H7 (cell line): ENCODE data around the gene SLC38A3. TPM values are rescaled to one million over a fixed set of nuclear protein-coding genes. Genes with fewer than 3 reads are reported as not detected.

Experiments
- DNase-seq: peaks from one replicate; pipeline ENCODE4 v3.0.0; 2012
- H3K27me3 ChIP-seq: 2 replicates; pipeline ENCODE4 v1.6.0; 2011; ENCODE audit warnings: mild to moderate bottlenecking, low read length; ENCODE audit not compliant: control insufficient read depth, insufficient read depth
- H3K36me3 ChIP-seq: replicated peaks from 2 replicates; pipeline ENCODE4 v1.5.1; 2011; ENCODE audit warnings: low read length; ENCODE audit not compliant: control insufficient read depth, insufficient read depth
- H3K4me3 ChIP-seq: 2 replicates; pipeline ENCODE4 v1.5.1; 2011; ENCODE audit warnings: low read depth, mild to moderate bottlenecking, control low read depth, low read length, moderate library complexity; ENCODE audit not compliant: insufficient read depth
- total RNA-seq: library from RNA; depleted of rRNA; stranded (reverse); fragments of >200 nt; shearing (Covaris generic); gene quantifications from 2 replicates; pipeline ENCODE4 v1.2.3, GENCODE V29; 2014

The SLC38A3 gene
- total RNA-seq, 1 experiment from 2014 or later = 0.21 TPM

- no peak for DNase-seq
- H3K36me3 ChIP-seq = peaks cover 23% of the 10 kb centered on the region
- H3K27me3 ChIP-seq = no peaks in the 10 kb centered on the region
- no peak overlapping the region for H3K4me3 ChIP-seq
Observed at GRCh38 chr3:50174947-50175524, 30.0 kb upstream of the SLC38A3 start.

GRCh38 chr3:50177346-50177745 lies 27.7 kb upstream of the SLC38A3 start:
- H3K36me3 ChIP-seq = peaks cover 27% of the 10 kb centered on the region
- no peak overlapping the region for H3K4me3 ChIP-seq
- no peak for DNase-seq
- no peaks in the 10 kb centered on the region for H3K27me3 ChIP-seq

- Histone ChIP-seq H3K27me3 (no peaks in the 10 kb centered on the region), H3K36me3 (peaks cover 29% of the 10 kb centered on the region), H3K4me3 (no peak overlapping the region)
- no peak for DNase-seq
Observed at GRCh38 chr3:50179710-50180109, 25.4 kb upstream of the SLC38A3 start.

GRCh38 chr3:50181985-50182384 lies 23.1 kb upstream of the SLC38A3 start:
- no peak overlapping the region for H3K4me3 ChIP-seq
- DNase-seq = no peak
- H3K27me3 ChIP-seq = no peaks in the 10 kb centered on the region
- peaks cover 26% of the 10 kb centered on the region for H3K36me3 ChIP-seq

- no peak for DNase-seq
- Histone ChIP-seq H3K36me3 (peaks cover 25% of the 10 kb centered on the region), H3K4me3 (no peak overlapping the region), H3K27me3 (no peaks in the 10 kb centered on the region)
Observed at GRCh38 chr3:50182533-50183099, 22.5 kb upstream of the SLC38A3 start.

- no peaks in the 10 kb centered on the region for H3K27me3 ChIP-seq
- H3K4me3 ChIP-seq = no peak overlapping the region
- DNase-seq = no peak
- peaks cover 25% of the 10 kb centered on the region for H3K36me3 ChIP-seq
Observed at GRCh38 chr3:50183755-50184154, 21.3 kb upstream of the SLC38A3 start.

GRCh38 chr3:50184242-50184978 lies 20.7 kb upstream of the SLC38A3 start:
- H3K36me3 ChIP-seq = peaks cover 25% of the 10 kb centered on the region
- no peaks in the 10 kb centered on the region for H3K27me3 ChIP-seq
- no peak overlapping the region for H3K4me3 ChIP-seq
- no peak for DNase-seq

- Histone ChIP-seq H3K36me3 (peaks cover 25% of the 10 kb centered on the region), H3K4me3 (no peak overlapping the region), H3K27me3 (no peaks in the 10 kb centered on the region)
- no peak for DNase-seq
Observed at GRCh38 chr3:50185230-50185629, 19.8 kb upstream of the SLC38A3 start.

GRCh38 chr3:50186096-50186495 lies 19.0 kb upstream of the SLC38A3 start:
- DNase-seq = no peak
- no peak overlapping the region for H3K4me3 ChIP-seq
- H3K36me3 ChIP-seq = peaks cover 25% of the 10 kb centered on the region

GRCh38 chr3:50187750-50188149 lies 17.3 kb upstream of the SLC38A3 start:
- Histone ChIP-seq H3K4me3 (no peak overlapping the region), H3K27me3 (no peaks in the 10 kb centered on the region), H3K36me3 (peaks cover 21% of the 10 kb centered on the region)
- DNase-seq = no peak

More at GRCh38 chr3:50186096-50186495, 19.0 kb upstream of the SLC38A3 start:
- no peaks in the 10 kb centered on the region for H3K27me3 ChIP-seq

GRCh38 chr3:50189274-50189673 lies 15.8 kb upstream of the SLC38A3 start:
- no peak overlapping the region for H3K4me3 ChIP-seq
- H3K36me3 ChIP-seq = peaks cover 15% of the 10 kb centered on the region
- peak; percentile 91 for DNase-seq
- peaks cover 2% of the 10 kb centered on the region for H3K27me3 ChIP-seq

- H3K36me3 ChIP-seq = peaks cover 11% of the 10 kb centered on the region
- H3K4me3 ChIP-seq = no peak overlapping the region
- H3K27me3 ChIP-seq = peaks cover 3% of the 10 kb centered on the region
- DNase-seq = no peak
Observed at GRCh38 chr3:50189989-50190388, 15.1 kb upstream of the SLC38A3 start.

GRCh38 chr3:50190936-50191660 lies 14.0 kb upstream of the SLC38A3 start, which contains the start of gene GNAT1:
GNAT1 (plus strand) TSS chr3:50191610; CDS start chr3:50191726, 116 bp downstream.
- H3K27me3 ChIP-seq = peaks cover 3% of the 10 kb centered on the region
- H3K36me3 ChIP-seq = peaks cover 5% of the 10 kb centered on the region
- no peak within 1 kb of the TSS for H3K4me3 ChIP-seq
- DNase-seq = no peak

GRCh38 chr3:50192124-50192523 lies 12.9 kb upstream of the SLC38A3 start:
- H3K27me3 ChIP-seq = peaks cover 3% of the 10 kb centered on the region
- H3K36me3 ChIP-seq = peaks cover 1% of the 10 kb centered on the region; the same call in 1 of the 2 replicates

More at GRCh38 chr3:50192124-50192523, 12.9 kb upstream of the SLC38A3 start:
- no peak overlapping the region for H3K4me3 ChIP-seq
- no peak for DNase-seq
